Upper lobe of right lung (tissue), 1 donor: ENCODE data around the gene TM9SF2. TPM values are rescaled to one million over a fixed set of nuclear protein-coding genes. Genes with fewer than 3 reads are reported as not detected.

Source experiments
- ATAC-seq: fragments of 200-7000 bp; cut with Tn5 transposase; one replicate; pipeline ENCODE4 v1.9.1; 2020; ENCODE audit warnings: mild to moderate bottlenecking, moderate library complexity
- DNase-seq: peaks from one replicate; pipeline ENCODE4 v3.0.0-alpha.2; 2020
- H3K27ac ChIP-seq: fragments of 200-600 bp; one replicate; pipeline ENCODE4 v1.8.0; 2022
- H3K27me3 ChIP-seq: fragments of 200-600 bp; one replicate; pipeline ENCODE4 v1.8.0; 2022; ENCODE audit warnings: mild to moderate bottlenecking
- H3K36me3 ChIP-seq: fragments of 200-600 bp; one replicate; pipeline ENCODE4 v1.8.0; 2022
- H3K4me1 ChIP-seq: fragments of 200-600 bp; one replicate; pipeline ENCODE4 v1.8.0; 2022
- H3K4me3 ChIP-seq: fragments of 200-600 bp; one replicate; pipeline ENCODE4 v1.8.0; 2022; ENCODE audit warnings: mild to moderate bottlenecking
- H3K9me3 ChIP-seq: fragments of 200-600 bp; one replicate; pipeline ENCODE4 v1.8.0; 2022
- intact Hi-C: fragments of 100-400 bp; cut with DNase I; formaldehyde crosslinking; loops from one replicate; pipeline ENCODE4 v1.11.0; 2022
- total RNA-seq: library from RNA; stranded (reverse); fragmentation: NEBNext Ultra II Directional; extraction: Animal tissue kit (Norgen Biotek cat#: 25700); gene quantifications from one replicate; pipeline ENCODE4 v1.2.1, GENCODE V29; 2021
- TF ChIP-seq, protein P1 (sequence below): fragments of 200-600 bp; IDR thresholded peaks from one replicate; pipeline ENCODE4 v1.8.0; 2022; ENCODE audit warnings: antibody characterized with exemption
- donor health status: DM: no; HTN: yes; CAD: no; lungs with severe emphysema.

TM9SF2 gene
- total RNA-seq, 1 donor from 2014 or later, result 132 TPM

GRCh38 chr13:99526549-99526948, 25.3 kb downstream of the TM9SF2 start:
- ATAC-seq (peak; percentile 44), DNase-seq (no peak)
- intact Hi-C loops, result no loop called here
- Histone ChIP-seq H3K4me1 (no peaks in the 10 kb centered on the region), H3K9me3 (no peaks in the 10 kb centered on the region), H3K27ac (no peak overlapping the region), H3K36me3 (peaks cover 63% of the 10 kb centered on the region), H3K27me3 (no peaks in the 10 kb centered on the region), H3K4me3 (no peak overlapping the region)
- TF ChIP-seq, protein P1, sequence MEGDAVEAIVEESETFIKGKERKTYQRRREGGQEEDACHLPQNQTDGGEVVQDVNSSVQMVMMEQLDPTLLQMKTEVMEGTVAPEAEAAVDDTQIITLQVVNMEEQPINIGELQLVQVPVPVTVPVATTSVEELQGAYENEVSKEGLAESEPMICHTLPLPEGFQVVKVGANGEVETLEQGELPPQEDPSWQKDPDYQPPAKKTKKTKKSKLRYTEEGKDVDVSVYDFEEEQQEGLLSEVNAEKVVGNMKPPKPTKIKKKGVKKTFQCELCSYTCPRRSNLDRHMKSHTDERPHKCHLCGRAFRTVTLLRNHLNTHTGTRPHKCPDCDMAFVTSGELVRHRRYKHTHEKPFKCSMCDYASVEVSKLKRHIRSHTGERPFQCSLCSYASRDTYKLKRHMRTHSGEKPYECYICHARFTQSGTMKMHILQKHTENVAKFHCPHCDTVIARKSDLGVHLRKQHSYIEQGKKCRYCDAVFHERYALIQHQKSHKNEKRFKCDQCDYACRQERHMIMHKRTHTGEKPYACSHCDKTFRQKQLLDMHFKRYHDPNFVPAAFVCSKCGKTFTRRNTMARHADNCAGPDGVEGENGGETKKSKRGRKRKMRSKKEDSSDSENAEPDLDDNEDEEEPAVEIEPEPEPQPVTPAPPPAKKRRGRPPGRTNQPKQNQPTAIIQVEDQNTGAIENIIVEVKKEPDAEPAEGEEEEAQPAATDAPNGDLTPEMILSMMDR, result no peak

DNA sequence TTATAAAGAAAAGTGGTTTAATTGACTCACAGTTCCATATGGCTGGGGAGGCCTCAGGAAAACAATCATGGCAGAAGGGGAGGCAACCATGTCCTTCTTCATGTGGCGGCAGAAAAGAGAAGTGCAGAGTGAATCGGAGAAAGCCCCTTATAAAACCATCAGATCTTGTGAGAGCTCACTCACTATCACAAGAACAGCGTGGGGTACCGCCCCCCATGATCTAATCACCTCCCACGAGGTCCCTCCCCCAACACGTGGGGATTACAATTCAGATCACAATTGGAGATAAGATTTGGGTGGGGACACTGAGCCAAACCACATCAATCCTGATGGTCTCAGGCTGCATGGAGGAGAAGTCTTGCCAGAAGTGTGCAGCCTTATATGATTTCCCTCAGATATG, 26.0 kb downstream of the TM9SF2 start:
- TF ChIP-seq, protein P1, result no peak
- intact Hi-C loops, result no loop called here
- H3K36me3 ChIP-seq, result peaks cover 56% of the 10 kb centered on the region

DNA sequence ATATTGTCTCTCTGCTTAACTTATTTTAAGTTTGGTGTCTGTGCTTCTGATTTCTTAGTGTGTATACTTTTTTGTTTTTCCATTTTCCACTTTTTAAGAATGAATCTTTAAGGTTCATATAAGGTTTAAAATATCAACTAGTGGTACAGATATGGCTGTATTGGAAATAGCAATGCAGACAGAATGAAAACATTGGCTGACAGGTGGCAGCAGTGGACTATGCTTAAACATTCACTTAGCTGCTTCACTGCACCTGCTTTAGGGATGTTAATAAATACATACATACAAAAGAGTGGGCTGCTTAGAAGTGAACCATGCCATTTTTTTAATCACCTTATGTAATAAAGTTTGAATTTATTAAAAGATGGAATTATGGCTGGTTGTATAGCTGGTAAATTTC, 27.3 kb downstream of the TM9SF2 start:
- ATAC-seq (no peak), DNase-seq (no peak)
- TF ChIP-seq, protein P1, result no peak
- Histone ChIP-seq H3K9me3 (no peaks in the 10 kb centered on the region), H3K27me3 (no peaks in the 10 kb centered on the region), H3K36me3 (peaks cover 43% of the 10 kb centered on the region), H3K27ac (no peak overlapping the region), H3K4me1 (no peaks in the 10 kb centered on the region), H3K4me3 (no peak overlapping the region)
- intact Hi-C loops, result no loop called here

More for the DNA sequence above, 26.0 kb downstream of the TM9SF2 start:
- no peaks in the 10 kb centered on the region for H3K4me1 ChIP-seq
- H3K27me3 ChIP-seq, result no peaks in the 10 kb centered on the region
- ATAC-seq (no peak), DNase-seq (no peak)
- H3K9me3 ChIP-seq, result no peaks in the 10 kb centered on the region
- H3K27ac ChIP-seq, result no peak overlapping the region
- H3K4me3 ChIP-seq, result no peak overlapping the region

DNA sequence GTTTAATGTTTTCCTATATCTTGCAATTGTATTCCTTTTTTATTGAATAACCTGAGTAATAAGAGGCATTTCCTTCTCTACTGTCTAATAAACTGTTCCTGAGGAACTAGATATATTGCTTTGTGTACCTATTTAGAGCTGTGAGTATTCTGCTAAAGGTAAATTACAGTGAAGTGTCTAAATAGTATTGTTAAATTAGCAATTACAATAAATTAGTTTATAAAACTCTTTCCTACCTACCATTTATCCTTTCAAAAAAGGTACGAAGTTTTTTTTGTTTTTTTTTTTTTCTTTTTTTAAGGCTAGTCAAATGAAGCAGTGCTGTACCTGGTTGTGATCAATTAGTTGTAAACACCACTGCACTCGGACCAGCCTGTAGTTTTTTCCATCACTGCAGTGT, 34.8 kb downstream of the TM9SF2 start:
- no peaks in the 10 kb centered on the region for H3K4me1 ChIP-seq
- peaks cover 44% of the 10 kb centered on the region for H3K36me3 ChIP-seq
- DNase-seq (no peak), ATAC-seq (no peak)
- H3K27me3 ChIP-seq, result no peaks in the 10 kb centered on the region
- intact Hi-C loops, result no loop called here
- TF ChIP-seq, protein P1, result no peak
- no peak overlapping the region for H3K27ac ChIP-seq
- H3K4me3 ChIP-seq, result no peak overlapping the region
- no peaks in the 10 kb centered on the region for H3K9me3 ChIP-seq

- TF ChIP-seq, protein P1, result no peak
- intact Hi-C loops, result no loop called here
- peaks cover 12% of the 10 kb centered on the region for H3K4me1 ChIP-seq
- ATAC-seq (no peak), DNase-seq (no peak)
- no peaks in the 10 kb centered on the region for H3K9me3 ChIP-seq
- no peak overlapping the region for H3K27ac ChIP-seq
- no peak overlapping the region for H3K4me3 ChIP-seq
- no peaks in the 10 kb centered on the region for H3K27me3 ChIP-seq
- peaks cover 85% of the 10 kb centered on the region for H3K36me3 ChIP-seq
Observed at GRCh38 chr13:99540530-99540929, 39.3 kb downstream of the TM9SF2 start.

DNA sequence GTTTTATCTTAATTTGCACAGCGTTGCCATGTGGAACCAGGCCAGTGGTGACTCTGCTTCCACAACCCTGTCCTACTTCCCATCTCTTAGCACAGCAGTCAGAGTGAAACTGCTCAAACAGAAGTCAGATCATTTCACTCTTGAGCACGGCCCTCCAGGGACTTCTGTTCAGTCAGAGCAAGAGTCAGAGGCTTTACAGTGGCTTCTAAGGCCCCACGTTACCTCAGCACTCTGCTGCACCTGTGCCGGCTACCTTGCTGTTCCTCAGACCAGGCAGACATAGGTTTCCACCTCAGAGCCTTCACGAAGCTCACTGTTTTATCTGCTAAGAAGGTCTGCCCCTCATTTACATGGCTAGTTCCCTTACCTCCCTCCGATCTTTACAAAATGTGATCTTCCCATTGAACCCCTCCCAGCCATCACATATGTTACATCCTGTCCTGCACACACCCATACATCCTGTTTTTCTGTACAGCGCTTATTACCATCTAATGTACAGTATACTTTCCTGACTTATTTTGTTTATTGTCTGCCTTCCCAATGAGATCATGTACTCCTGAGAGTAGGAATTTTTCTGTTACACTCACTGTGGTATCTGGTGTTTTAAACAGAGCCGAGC, 41.6 kb downstream of the TM9SF2 start:
- peaks cover 91% of the 10 kb centered on the region for H3K36me3 ChIP-seq
- ATAC-seq (peak; percentile 87), DNase-seq (no peak)
- intact Hi-C loops, result no loop called here
- peaks cover 13% of the 10 kb centered on the region for H3K4me1 ChIP-seq
- no peaks in the 10 kb centered on the region for H3K9me3 ChIP-seq
- no peak overlapping the region for H3K4me3 ChIP-seq
- no peaks in the 10 kb centered on the region for H3K27me3 ChIP-seq
- H3K27ac ChIP-seq, result no peak overlapping the region
- TF ChIP-seq, protein P1, result no peak
